Progenitor cell of endocrine pancreas (in vitro differentiated cells): ENCODE results near the gene ARIH2. TPM values are rescaled to one million over a fixed set of nuclear protein-coding genes. Genes with fewer than 3 reads are reported as not detected.
A peak's percentile ranks its signal among the peaks of the same experiment; 100 is the strongest.

ENCODE experiments used
- DNase-seq: peaks from one replicate; pipeline ENCODE4 v3.0.0; 2021; ENCODE audit warnings: low spot score; ENCODE audit not compliant: unreplicated experiment
- H3K27ac Mint-ChIP-seq: 2 replicates; pipeline ENCODE4 v1.8.0; 2021; ENCODE audit warnings: mild to moderate bottlenecking, moderate library complexity, mixed read lengths
- H3K27me3 Mint-ChIP-seq: 2 replicates; pipeline ENCODE4 v1.8.0; 2021; ENCODE audit warnings: mixed read lengths
- H3K36me3 Mint-ChIP-seq: 2 replicates; pipeline ENCODE4 v1.8.0; 2022; ENCODE audit warnings: mixed read lengths; ENCODE audit not compliant: insufficient read depth
- H3K4me1 Mint-ChIP-seq: 2 replicates; pipeline ENCODE4 v1.8.0; 2021; ENCODE audit warnings: low read depth, mixed read lengths
- H3K4me3 Mint-ChIP-seq: 2 replicates; pipeline ENCODE4 v1.8.0; 2021; ENCODE audit warnings: low read depth, mild to moderate bottlenecking, moderate library complexity, mixed read lengths
- H3K9me3 Mint-ChIP-seq: 2 replicates; pipeline ENCODE4 v1.8.0; 2021; ENCODE audit warnings: low read depth, mixed read lengths
- total RNA-seq: library from RNA; stranded (reverse); gene quantifications from 2 replicates; pipeline ENCODE4 v1.2.1, GENCODE V29; 2021
- TF ChIP-seq, protein P1 (sequence below): fragments of 200-600 bp; sonication (generic); IDR thresholded peaks from one replicate; pipeline ENCODE4 v1.5.0; 2021; ENCODE audit warnings: antibody characterized with exemption, mild to moderate bottlenecking; ENCODE audit not compliant: unreplicated experiment

The ARIH2 gene
- total RNA-seq, 1 donor from 2014 or later = 105 TPM

DNA sequence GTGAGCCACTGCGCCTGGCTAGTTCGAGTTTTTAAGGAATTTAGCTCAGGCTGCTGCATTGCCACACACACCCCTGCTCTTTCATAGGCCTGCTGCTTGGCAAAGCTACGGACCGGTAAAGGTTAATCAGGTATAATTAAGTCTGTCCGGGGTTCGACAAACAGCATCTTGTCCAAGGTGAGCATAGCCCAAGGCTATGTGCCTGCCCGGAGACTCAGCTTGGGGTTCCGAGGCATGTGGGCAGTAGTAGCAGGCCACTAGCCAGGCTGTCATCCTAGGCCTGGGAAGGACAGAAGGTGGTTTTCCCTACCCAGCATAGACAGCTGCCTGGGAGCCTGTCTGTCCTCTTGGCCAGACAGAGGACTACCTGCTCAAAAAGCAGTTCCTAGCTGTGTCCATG is 78.0 kb downstream of the ARIH2 start:
- H3K27ac Mint-ChIP-seq = no peak overlapping the region
- TF ChIP-seq, protein P1, sequence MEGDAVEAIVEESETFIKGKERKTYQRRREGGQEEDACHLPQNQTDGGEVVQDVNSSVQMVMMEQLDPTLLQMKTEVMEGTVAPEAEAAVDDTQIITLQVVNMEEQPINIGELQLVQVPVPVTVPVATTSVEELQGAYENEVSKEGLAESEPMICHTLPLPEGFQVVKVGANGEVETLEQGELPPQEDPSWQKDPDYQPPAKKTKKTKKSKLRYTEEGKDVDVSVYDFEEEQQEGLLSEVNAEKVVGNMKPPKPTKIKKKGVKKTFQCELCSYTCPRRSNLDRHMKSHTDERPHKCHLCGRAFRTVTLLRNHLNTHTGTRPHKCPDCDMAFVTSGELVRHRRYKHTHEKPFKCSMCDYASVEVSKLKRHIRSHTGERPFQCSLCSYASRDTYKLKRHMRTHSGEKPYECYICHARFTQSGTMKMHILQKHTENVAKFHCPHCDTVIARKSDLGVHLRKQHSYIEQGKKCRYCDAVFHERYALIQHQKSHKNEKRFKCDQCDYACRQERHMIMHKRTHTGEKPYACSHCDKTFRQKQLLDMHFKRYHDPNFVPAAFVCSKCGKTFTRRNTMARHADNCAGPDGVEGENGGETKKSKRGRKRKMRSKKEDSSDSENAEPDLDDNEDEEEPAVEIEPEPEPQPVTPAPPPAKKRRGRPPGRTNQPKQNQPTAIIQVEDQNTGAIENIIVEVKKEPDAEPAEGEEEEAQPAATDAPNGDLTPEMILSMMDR = no peak
- H3K36me3 Mint-ChIP-seq = peaks cover 17% of the 10 kb centered on the region
- H3K27me3 Mint-ChIP-seq = peaks cover 37% of the 10 kb centered on the region
- H3K4me1 Mint-ChIP-seq = peaks cover 29% of the 10 kb centered on the region
- no peak overlapping the region for H3K4me3 Mint-ChIP-seq
- H3K9me3 Mint-ChIP-seq = no peaks in the 10 kb centered on the region
- no peak for DNase-seq

DNA sequence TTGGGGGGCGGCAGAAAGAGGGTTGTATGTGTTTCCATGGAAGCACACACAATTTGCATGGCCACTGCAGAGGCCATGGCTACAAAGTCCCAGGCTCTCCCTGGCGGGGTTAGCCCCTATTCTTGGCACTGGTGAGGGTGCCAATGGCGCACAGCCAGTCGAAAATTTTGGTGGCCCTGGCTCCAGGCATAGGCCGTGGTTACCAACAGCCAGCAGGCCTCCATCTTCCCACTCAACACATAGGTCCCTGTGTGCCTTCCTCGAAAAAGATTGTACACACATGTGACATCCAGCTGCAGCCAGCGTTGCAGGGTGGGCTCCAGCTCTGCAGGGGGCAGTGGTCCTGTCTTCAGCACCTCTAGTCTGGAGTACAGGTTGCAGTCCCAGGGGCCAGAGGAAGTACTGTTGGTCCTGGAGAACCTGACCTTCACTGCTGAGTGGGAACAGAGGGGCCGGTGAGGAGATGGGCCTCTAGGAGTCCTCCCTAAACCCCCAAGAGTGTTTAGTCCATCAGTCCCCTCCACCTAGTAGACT is 78.5 kb downstream of the ARIH2 start:
- H3K27me3 Mint-ChIP-seq = peaks cover 38% of the 10 kb centered on the region
- no peak overlapping the region for H3K4me3 Mint-ChIP-seq
- no peak overlapping the region for H3K27ac Mint-ChIP-seq
- H3K9me3 Mint-ChIP-seq = no peaks in the 10 kb centered on the region
- TF ChIP-seq, protein P1 = peak; percentile 23
- peaks cover 25% of the 10 kb centered on the region for H3K4me1 Mint-ChIP-seq
- no peak for DNase-seq
- peaks cover 17% of the 10 kb centered on the region for H3K36me3 Mint-ChIP-seq

DNA sequence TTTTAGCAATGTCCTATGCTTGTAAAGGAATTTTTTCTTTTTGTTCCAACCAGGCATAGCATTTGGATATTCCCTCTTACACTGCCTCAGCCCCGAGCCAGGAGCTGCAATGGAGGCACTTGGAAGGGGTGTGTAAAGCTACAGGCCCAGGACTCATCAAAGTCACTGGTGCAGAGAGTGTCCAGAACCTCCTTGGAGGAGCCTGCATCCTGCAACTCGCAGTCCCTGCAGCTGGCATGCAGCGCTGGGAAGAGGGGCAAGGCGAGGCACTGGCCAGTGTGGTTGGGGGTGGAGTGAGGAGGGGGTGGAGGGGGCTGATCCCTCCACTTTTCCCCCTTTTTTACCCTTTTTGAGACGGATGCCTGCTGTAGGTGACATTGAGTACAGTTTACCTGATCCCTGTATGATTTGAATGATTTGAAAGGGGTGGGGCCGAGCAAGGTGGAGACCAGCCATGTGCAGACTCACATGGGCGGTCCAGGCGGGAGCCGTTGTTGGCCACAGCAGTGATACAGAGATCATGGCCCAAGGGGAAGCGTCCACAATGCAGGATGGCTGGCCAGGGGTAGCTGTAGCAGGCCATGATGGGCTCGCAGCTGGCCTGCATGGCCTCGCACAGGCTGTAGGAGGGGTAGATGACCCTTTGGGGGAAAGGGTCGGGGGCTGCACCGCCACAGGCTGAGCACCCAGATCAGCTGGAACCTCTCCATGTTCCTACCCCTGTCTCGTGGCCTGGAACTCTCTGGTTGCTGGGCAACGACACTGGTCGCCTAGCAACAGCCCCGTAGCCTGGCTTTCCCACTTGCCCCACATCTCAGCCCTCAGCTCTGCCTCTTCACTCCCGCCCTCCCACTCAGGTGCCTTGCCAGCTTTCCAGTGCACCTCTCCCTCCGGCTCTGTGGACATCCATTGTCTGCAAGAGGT is 79.3 kb downstream of the ARIH2 start:
- Mint-ChIP-seq H3K27me3 (peaks cover 42% of the 10 kb centered on the region), H3K36me3 (peaks cover 18% of the 10 kb centered on the region), H3K4me1 (peaks cover 25% of the 10 kb centered on the region), H3K9me3 (no peaks in the 10 kb centered on the region), H3K4me3 (no peak overlapping the region), H3K27ac (no peak overlapping the region)
- no peak for DNase-seq
- TF ChIP-seq, protein P1 = no peak

DNA sequence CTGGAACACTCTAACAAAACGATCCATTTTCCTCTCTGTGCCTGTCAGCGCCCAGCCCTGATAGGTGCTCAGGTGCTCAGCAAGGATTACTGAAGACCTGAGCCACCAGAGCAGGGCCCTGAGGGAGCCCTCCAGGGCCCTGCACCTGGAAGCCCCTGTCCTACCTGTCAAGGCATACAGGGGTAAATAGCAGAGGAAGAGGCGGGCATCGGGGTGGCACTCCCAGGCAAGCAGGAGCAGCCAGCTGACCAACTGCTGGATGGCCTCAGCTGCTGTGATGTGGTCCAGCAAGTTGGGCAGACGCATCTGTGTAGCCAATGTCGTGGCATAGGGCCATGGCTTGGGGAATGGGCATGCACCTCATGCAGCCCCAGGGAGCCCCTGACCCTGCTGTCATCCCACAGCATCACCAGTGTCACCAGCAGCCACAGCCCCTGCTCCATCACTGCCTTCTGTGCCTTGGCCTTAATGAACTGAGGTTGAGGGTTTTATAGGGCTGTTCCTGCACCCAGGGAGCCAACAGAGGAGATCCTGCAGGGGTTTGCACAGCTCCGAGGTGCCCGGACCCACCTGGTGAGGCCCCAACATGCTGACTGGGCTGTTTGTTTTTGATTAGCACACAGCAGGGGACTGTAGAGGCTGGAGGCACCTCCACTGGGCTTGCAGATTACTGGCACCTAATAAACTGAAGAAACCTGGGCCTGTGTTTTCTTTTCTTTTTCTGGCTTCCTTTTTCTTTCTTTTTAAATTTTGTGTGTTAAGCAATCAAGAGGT is 80.6 kb downstream of the ARIH2 start:
- peak overlapping the region; percentile 5 for H3K4me3 Mint-ChIP-seq
- H3K27ac Mint-ChIP-seq = peak overlapping the region; percentile 84
- H3K27me3 Mint-ChIP-seq = peaks cover 34% of the 10 kb centered on the region
- no peak for DNase-seq
- H3K9me3 Mint-ChIP-seq = no peaks in the 10 kb centered on the region
- peaks cover 15% of the 10 kb centered on the region for H3K36me3 Mint-ChIP-seq
- peaks cover 31% of the 10 kb centered on the region for H3K4me1 Mint-ChIP-seq
- TF ChIP-seq, protein P1 = no peak

GRCh38 chr3:49001155-49001554 is 82.5 kb downstream of the ARIH2 start:
- peaks cover 24% of the 10 kb centered on the region for H3K27me3 Mint-ChIP-seq

More at GRCh38 chr3:49001155-49001554, 82.5 kb downstream of the ARIH2 start:
- H3K9me3 Mint-ChIP-seq = no peaks in the 10 kb centered on the region
- H3K36me3 Mint-ChIP-seq = peaks cover 5% of the 10 kb centered on the region
- no peak overlapping the region for H3K4me3 Mint-ChIP-seq
- TF ChIP-seq, protein P1 = no peak
- no peak overlapping the region for H3K27ac Mint-ChIP-seq
- peaks cover 36% of the 10 kb centered on the region for H3K4me1 Mint-ChIP-seq
- DNase-seq = no peak
